ENCODE results near the gene GGACT.

The GGACT gene

DNA sequence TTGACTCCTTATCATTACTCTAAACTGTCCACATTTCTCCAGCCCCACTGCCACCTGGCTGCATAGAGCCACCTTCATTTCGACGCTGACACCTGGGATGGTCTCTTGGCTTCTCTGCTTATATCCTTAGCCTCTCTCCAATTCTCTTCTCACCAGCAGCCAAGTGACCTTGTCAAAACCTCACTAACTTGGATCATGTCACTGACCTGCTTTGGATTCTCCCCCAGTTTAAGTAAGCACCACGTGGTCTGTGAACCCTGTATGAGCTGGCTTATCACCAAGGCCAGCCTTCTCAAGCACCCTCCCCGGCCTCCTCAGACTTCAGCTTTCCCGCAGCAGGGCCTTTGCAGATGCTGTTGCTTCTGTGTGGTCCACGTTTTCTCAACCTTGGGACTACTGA lies 12.3 kb upstream of the GGACT start:
- H3K27ac ChIP-seq = no peak overlapping the region
- TF ChIP-seq ZFX (IDR thresholded peaks at IDR 0.05; ENCODE audit: borderline replicate concordance) (no peak), CTCF (IDR thresholded peaks at IDR 0.05) (no peak)

- H3K27ac ChIP-seq = no peak overlapping the region
- TF ChIP-seq ZFX (IDR thresholded peaks at IDR 0.05; ENCODE audit: borderline replicate concordance) (no peak), CTCF (IDR thresholded peaks at IDR 0.05) (no peak)
Measured at GRCh38 chr13:100600461-100600860, 11.9 kb upstream of the GGACT start.

GRCh38 chr13:100597253-100597652 lies 8.7 kb upstream of the GGACT start:
- no peak overlapping the region for H3K27ac ChIP-seq
- no peak for TF ChIP-seq CTCF (IDR thresholded peaks at IDR 0.05)
- no peak for TF ChIP-seq ZFX (IDR thresholded peaks at IDR 0.05; ENCODE audit: borderline replicate concordance)

- no peak overlapping the region for H3K27ac ChIP-seq
- TF ChIP-seq ZFX (IDR thresholded peaks at IDR 0.05; ENCODE audit: borderline replicate concordance) (no peak), CTCF (IDR thresholded peaks at IDR 0.05) (no peak)
Measured at GRCh38 chr13:100596516-100596915, 7.9 kb upstream of the GGACT start.

DNA sequence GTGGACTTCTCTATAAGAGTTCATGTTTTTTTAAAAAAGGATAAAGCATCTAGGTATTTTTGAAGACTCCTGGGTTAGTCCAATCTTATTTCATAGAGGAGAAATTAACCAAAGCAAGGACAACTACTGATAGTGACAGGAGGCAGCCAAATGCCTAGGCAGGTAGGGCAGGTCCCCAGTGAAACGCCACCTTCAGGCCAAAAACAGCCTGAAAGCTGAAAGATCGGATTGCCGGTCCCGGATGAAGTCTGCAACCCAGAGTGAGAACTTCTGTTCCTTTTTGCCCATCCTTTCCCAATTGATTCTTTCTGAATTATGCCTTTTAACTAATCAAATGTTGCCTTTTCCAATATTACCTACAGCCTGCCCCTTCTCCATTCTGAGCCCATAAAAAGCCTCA lies 6.1 kb upstream of the GGACT start:
- TF ChIP-seq ZFX (IDR thresholded peaks at IDR 0.05; ENCODE audit: borderline replicate concordance) (no peak), CTCF (IDR thresholded peaks at IDR 0.05) (peak; percentile 64)
- H3K27ac ChIP-seq = no peak overlapping the region

- H3K27ac ChIP-seq = no peak overlapping the region
- TF ChIP-seq CTCF (IDR thresholded peaks at IDR 0.05) = no peak
- no peak for TF ChIP-seq ZFX (IDR thresholded peaks at IDR 0.05; ENCODE audit: borderline replicate concordance)
Measured at GRCh38 chr13:100594255-100594654, 5.7 kb upstream of the GGACT start.

DNA sequence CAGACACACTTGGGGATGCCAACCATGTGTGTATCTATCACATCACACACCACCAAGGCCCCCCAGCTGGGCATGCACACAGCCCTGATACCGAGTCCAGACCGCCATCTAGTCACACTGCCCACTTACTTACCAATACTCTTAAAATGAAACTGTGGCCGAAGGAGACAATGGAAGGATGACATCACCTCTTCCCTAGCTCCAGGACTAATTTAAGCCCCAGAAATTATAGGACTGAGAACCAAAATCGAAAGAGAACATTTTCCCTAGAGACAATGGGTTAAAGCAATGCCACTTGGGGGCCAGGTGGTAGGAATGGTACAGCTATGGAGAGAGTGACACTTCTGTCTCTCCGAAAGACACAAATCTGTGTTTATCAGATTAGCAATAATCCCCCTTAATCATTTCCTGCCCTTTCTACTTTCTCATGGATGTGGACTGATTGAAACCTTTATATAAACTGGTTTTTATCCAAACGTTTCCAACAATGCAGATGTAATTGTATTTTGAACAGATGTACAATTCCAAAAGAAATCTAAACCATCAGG lies 663 bp upstream of the GGACT start:
- TF ChIP-seq CTCF (IDR thresholded peaks at IDR 0.05) (no peak), ZFX (IDR thresholded peaks at IDR 0.05; ENCODE audit: borderline replicate concordance) (no peak)
- no peak overlapping the region for H3K27ac ChIP-seq

Measured in 22Rv1 (cell line).